ENCODE results near the gene POU6F2.

GRCh38 chr7:39333701-39334100, 356.0 kb downstream of the POU6F2 start:
- TF ChIP-seq ATF3 (CRISPR knock-in tag; conservative IDR thresholded peaks at IDR 0.05) (no peak), CTCF (IDR thresholded peaks at IDR 0.05) (no peak), MLX (CRISPR knock-in tag; IDR thresholded peaks at IDR 0.05) (no peak), GABPB1 (CRISPR knock-in tag; IDR thresholded peaks at IDR 0.05) (no peak), IRF2 (CRISPR knock-in tag; IDR thresholded peaks at IDR 0.05; ENCODE audit: borderline replicate concordance, low read depth) (no peak), ZNF423 (CRISPR knock-in tag; IDR thresholded peaks at IDR 0.05) (peak; percentile 36), ELF4 (CRISPR knock-in tag; IDR thresholded peaks at IDR 0.05; ENCODE audit: low read depth) (no peak), SP1 (CRISPR knock-in tag; conservative IDR thresholded peaks at IDR 0.05) (no peak), CREM (CRISPR knock-in tag; IDR thresholded peaks at IDR 0.05) (no peak), USF2 (CRISPR knock-in tag; IDR thresholded peaks at IDR 0.05) (no peak)
